Mononuclear cell (primary cell): ENCODE results near the gene ATRN. TPM values are rescaled to one million over a fixed set of nuclear protein-coding genes. Genes with fewer than 3 reads are reported as not detected.
"Not testable (repeated sequence)": the region's sequence is repeated elsewhere in the genome, so short reads cannot be mapped to it uniquely, and the experiment has no call there.

Experiments
- H3K27me3 ChIP-seq: 2 replicates; pipeline ENCODE4 v1.6.0; 2011; ENCODE audit warnings: low read length, control low read depth; ENCODE audit not compliant: insufficient read depth
- H3K4me1 ChIP-seq: 2 replicates; pipeline ENCODE4 v1.5.1; 2011; ENCODE audit warnings: mild to moderate bottlenecking, low read length, control low read depth; ENCODE audit not compliant: insufficient read depth
- H3K4me3 ChIP-seq: 2 replicates; pipeline ENCODE4 v1.5.1; 2011; ENCODE audit warnings: mild to moderate bottlenecking, low read length, moderate library complexity
- H3K9me3 ChIP-seq: 2 replicates; pipeline ENCODE4 v1.5.1; 2011; ENCODE audit warnings: low read depth, mild to moderate bottlenecking, control low read depth, low read length
- total RNA-seq: library from RNA; depleted of rRNA; stranded (reverse); fragments of >200 nt; gene quantifications from one replicate; pipeline ENCODE4 v1.2.3, GENCODE V29; 2012

ATRN gene
- total RNA-seq, 1 donor: 11.6 TPM

GRCh38 chr20:3454831-3455230, 16.0 kb upstream of the ATRN start:
- Histone ChIP-seq H3K9me3 (no peaks in the 10 kb centered on the region), H3K27me3 (no peaks in the 10 kb centered on the region), H3K4me1 (no peaks in the 10 kb centered on the region), H3K4me3 (no peak overlapping the region)

DNA sequence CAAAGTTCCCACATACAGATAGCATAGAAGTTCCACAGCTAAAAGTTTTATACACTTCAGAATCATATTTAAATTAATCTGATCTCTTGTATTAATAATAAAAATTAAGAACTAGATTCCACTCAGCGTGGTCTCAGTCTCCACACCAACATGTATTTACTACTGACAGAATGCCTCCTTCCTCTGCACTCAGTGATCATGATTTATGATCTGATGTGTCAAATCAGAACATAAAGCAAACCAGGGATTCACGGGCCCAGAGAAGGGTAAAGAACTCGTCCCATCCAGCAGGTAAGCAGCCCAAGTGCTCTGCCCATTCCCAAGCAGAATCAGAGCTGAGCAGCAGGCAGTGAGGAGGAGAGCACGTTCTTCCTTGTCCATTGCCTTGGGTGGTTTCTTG, 14.2 kb upstream of the ATRN start:
- no peaks in the 10 kb centered on the region for H3K9me3 ChIP-seq
- no peaks in the 10 kb centered on the region for H3K4me1 ChIP-seq
- no peak overlapping the region for H3K4me3 ChIP-seq
- no peaks in the 10 kb centered on the region for H3K27me3 ChIP-seq

DNA sequence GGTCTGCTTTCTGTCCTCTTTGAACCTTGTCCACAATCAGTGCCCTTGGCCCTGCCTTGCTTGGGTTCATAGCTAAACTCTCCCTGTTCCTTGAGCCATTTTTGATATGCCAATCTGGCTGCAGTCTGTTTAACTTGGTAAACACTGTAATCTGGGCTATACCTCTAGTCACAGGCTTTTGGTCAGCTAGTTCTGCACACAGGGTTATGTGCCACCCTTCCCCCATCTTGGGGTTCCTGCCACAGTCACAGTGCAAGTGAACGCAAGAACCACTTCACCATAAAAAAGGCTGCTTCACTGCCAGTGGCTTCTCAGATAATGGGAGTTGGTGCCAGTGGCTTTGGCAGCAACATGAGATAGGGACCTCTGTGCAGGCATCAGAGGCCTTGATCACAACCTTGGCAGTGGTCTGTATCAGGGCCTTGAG, 10.9 kb upstream of the ATRN start:
- H3K4me3 ChIP-seq: no peak overlapping the region
- no peaks in the 10 kb centered on the region for H3K4me1 ChIP-seq
- no peaks in the 10 kb centered on the region for H3K27me3 ChIP-seq
- H3K9me3 ChIP-seq: no peaks in the 10 kb centered on the region

DNA sequence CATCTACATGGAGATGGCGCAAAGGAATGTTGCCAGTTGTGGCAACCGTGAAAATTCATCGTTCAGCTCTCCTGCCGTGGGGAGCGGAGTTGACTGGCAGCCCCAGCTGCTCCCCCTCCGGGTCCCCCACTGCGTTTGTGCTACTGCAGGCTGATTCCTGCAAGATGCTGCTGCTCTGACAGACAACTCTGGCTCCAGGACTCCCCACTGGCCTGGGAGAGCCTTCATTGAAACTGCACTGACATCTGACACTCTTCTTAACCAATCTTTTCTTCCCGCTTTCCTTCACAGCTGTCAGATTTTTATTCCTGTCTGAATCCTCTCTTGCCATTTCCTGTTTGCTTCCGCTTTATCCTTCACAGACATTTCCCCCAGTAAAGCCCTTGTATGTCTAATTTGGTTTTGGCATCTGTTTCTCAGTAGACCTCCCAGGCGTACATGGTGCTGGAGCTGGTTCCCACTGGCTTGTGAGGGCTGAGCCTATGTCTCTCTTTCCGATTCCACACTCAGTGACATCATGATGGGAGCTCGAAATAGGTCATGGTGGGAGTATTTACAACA, 9.5 kb upstream of the ATRN start:
- Histone ChIP-seq H3K27me3 (no peaks in the 10 kb centered on the region), H3K4me1 (no peaks in the 10 kb centered on the region), H3K4me3 (no peak overlapping the region), H3K9me3 (no peaks in the 10 kb centered on the region)

DNA sequence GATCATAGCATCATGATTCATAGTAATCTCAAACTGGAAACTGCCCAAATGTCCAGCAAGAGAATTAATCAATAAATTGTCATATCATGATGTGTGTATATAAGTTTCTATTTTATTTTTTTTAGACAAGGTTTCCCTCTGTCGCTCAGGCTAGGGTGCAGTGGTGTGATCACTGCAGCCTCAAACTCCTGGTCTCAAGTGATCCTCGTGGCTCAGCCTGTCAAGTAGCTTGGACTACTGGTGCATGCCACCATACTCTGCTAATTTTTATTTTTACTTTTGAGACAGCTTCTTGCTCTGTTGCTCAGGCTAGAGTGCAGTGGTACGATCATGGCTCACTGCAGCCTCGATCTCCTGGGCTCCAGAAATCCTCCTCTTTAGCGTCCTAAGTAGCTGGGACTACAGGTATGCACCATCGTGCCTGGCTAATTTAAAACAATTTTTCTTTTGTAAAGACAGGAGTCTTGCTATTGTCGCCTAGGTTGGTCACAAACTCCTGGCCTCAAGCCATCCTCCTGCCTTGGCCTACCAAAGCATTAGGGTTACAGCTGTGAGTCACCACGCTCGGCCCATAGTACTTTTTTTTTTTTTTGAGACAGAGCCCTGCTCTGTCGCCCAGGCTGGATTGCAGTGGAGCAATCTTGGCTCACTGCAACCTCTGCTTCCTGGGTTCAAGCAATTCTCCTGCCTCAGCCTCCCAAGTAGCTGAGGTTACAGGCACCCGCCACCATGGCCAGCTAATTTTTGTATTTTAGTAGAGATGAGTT, 8.7 kb upstream of the ATRN start:
- Histone ChIP-seq H3K4me1 (no peaks in the 10 kb centered on the region), H3K4me3 (no peak overlapping the region), H3K27me3 (no peaks in the 10 kb centered on the region), H3K9me3 (no peaks in the 10 kb centered on the region)

DNA sequence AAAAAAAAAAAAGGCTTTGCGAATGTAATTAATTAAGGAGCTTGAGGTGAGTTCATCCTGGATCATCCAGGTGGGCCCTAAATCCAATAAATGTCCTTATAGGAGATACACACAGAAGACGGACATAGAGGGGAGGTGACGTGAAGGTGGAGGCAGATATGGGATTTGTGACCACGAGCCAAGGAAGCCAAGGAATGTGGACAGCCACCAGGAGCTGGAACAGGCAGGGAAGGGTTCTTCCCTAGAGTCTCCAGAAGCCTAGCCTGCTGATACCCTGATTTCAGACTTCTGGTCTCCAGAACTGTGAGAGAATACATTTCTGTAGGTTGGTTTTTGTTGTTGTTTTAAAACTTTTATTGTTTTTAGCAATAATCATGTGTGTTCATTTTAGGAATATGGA, 6.7 kb upstream of the ATRN start:
- Histone ChIP-seq H3K9me3 (no peaks in the 10 kb centered on the region), H3K27me3 (no peaks in the 10 kb centered on the region), H3K4me1 (no peaks in the 10 kb centered on the region), H3K4me3 (no peak overlapping the region)

DNA sequence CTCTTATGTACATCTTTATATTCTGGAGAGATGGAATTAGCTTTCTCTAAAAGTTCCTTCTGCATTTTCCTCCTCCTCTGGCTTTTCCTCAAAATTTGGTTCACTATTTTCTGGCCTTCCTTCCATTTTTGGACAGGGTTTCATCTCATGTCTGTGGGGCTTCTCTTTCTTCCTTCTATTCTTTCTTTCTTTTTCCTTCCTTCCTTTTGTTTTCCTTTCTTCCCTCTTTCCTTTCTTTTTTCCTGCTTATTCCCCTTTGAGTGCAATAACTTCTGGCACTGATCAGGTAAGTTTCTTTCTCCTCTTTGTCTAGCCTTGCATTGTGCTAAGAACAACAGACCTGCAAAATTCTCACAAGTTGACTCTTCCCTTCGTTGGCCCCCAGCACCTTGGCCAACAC, 5.5 kb upstream of the ATRN start:
- Histone ChIP-seq H3K4me1 (peaks cover 3% of the 10 kb centered on the region), H3K9me3 (no peaks in the 10 kb centered on the region), H3K27me3 (no peaks in the 10 kb centered on the region), H3K4me3 (no peak overlapping the region)

DNA sequence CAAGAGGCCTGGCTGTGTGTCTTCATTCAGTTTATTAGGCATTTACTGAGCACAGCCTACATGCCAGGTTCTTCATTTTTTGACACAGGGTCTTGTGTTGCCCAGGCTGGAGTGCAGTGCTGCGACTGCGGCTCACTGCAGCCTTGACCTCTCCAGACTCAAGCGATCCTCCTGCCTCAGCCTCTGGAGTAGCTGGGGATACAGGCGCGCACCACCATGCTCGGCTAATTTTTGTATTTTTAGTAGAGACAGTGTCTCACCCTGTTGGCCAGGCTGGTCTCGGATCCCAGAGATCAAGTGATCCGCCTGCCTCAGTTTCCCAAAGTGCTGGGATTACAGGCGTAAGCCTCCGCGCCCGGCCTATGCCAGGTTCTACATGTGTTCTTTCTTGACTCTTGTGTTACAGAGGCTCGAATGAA, 601 bp upstream of the ATRN start:
- Histone ChIP-seq H3K27me3 (no peaks in the 10 kb centered on the region), H3K9me3 (no peaks in the 10 kb centered on the region), H3K4me3 (peak overlapping the region; percentile 71), H3K4me1 (peaks cover 28% of the 10 kb centered on the region)

- H3K4me3 ChIP-seq: peak overlapping the region; percentile 71
- peaks cover 28% of the 10 kb centered on the region for H3K4me1 ChIP-seq
- H3K9me3 ChIP-seq: no peaks in the 10 kb centered on the region
- no peaks in the 10 kb centered on the region for H3K27me3 ChIP-seq
Measured at GRCh38 chr20:3471397-3472021, 691 bp downstream of the ATRN start.

- Histone ChIP-seq H3K27me3 (no peaks in the 10 kb centered on the region), H3K4me3 (peak overlapping the region; percentile 71), H3K4me1 (peaks cover 28% of the 10 kb centered on the region), H3K9me3 (no peaks in the 10 kb centered on the region)
Measured at GRCh38 chr20:3472105-3472504, 1.3 kb downstream of the ATRN start.

- Histone ChIP-seq H3K9me3 (no peaks in the 10 kb centered on the region), H3K27me3 (no peaks in the 10 kb centered on the region), H3K4me3 (no peak overlapping the region), H3K4me1 (peaks cover 28% of the 10 kb centered on the region)
Measured at GRCh38 chr20:3473324-3473723, 2.5 kb downstream of the ATRN start.

- H3K9me3 ChIP-seq: no peaks in the 10 kb centered on the region
- no peaks in the 10 kb centered on the region for H3K27me3 ChIP-seq
- no peak overlapping the region for H3K4me3 ChIP-seq
- peaks cover 28% of the 10 kb centered on the region for H3K4me1 ChIP-seq
Measured at GRCh38 chr20:3473944-3474343, 3.1 kb downstream of the ATRN start.

DNA sequence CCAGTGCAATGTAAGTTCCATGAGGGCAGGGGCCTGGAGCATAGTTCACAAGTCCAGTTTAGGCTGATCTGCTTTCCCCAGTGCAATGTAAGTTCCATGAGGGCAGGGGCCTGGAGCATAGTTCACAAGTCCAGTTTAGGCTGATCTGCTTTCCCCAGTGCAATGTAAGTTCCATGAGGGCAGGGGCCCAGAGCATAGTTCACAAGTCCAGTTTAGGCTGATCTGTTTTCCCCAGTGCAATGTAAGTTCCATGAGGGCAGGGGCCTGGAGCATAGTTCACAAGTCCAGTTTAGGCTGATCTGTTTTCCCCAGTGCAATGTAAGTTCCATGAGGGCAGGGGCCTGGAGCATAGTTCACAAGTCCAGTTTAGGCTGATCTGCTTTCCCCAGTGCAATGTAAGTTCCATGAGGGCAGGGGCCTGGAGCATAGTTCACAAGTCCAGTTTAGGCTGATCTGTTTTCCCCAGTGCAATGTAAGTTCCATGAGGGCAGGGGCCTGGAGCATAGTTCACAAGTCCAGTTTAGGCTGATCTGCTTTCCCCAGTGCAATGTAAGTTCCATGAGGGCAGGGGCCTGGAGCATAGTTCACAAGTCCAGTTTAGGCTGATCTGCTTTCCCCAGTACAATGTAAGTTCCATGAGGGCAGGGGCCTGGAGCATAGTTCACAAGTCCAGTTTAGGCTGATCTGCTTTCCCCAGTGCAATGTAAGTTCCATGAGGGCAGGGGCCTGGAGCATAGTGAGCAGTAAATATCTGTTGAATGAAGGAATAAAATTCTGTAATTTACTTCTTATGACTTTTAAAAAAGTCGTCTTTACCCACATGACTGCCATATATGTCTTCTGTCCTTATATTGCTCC, 6.4 kb downstream of the ATRN start:
- H3K4me1 ChIP-seq: peaks cover 14% of the 10 kb centered on the region
- H3K27me3 ChIP-seq, H3K4me3 ChIP-seq, H3K9me3 ChIP-seq: not testable (repeated sequence)

DNA sequence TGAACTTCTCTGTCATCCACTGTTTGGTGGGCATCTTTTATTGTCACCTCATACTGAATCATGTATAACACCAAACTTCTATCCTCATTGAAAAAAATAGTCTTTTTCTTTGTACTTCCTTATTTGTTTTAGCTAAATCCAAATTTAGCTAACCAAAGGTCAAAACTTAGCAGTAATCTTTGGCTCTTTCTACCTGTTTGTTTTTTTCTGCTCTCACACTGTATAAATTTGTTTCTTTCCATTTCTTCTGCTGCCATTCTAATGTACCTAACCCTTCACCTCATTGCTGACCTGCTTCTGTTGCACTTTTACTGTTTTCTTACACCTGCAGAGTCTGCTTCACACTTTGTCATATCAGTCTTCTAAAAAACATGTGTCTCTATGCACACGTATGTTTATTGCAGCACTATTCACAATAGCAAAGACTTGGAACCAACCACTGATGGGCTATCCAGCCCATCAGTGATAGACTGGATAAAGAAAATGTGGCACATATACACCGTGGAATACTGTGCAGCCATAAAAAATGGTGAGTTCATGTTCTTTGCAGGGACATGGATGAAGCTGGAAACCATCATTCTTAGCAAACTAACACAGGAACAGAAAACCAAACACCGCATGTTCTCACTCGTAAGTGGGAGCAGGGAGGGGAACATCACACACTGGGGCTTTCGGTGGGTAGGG, 7.2 kb downstream of the ATRN start:
- Histone ChIP-seq H3K4me1 (peaks cover 6% of the 10 kb centered on the region), H3K4me3 (no peak overlapping the region), H3K27me3 (no peaks in the 10 kb centered on the region)

More for the DNA sequence above, 7.2 kb downstream of the ATRN start:
- no peaks in the 10 kb centered on the region for H3K9me3 ChIP-seq
